ENCODE data around the gene PPP1R9B. TPM values are rescaled to one million over a fixed set of nuclear protein-coding genes. Genes with fewer than 3 reads are reported as not detected.

Gene PPP1R9B
- total and polyA plus RNA-seq, 3 experiments from 2014 or later, result 1.7 to 89.0 (median 86.9) TPM

GRCh38 chr17:50090071-50090470, 60.4 kb downstream of the PPP1R9B start:
- Histone ChIP-seq H3K4me1 (ENCODE audit: insufficient read depth, low read length) (peaks cover 5% of the 10 kb centered on the region), H3K9me3 (ENCODE audit: low read length) (no peaks in the 10 kb centered on the region), H3K36me3 (ENCODE audit: insufficient read depth, low read length) (no peaks in the 10 kb centered on the region), H3K27me3 (ENCODE audit: insufficient read depth, low read length, poor library complexity, severe bottlenecking) (no peaks in the 10 kb centered on the region), H3K4me3 (ENCODE audit: low read length) (no peak overlapping the region), H3K27ac (ENCODE audit: low read depth, low read length) (no peak overlapping the region)
- DNase-seq, result no peak
- Mint-ChIP-seq H3K27me3 (no peaks in the 10 kb centered on the region), H3K4me3 (no peak overlapping the region), H3K36me3 (peaks cover 0 to 11% (median 0%) of the 10 kb centered on the region in 3 donors), H3K4me1 (peaks cover 2 to 5% (median 3%) of the 10 kb centered on the region in 3 donors), H3K27ac (no peak overlapping the region), H3K9me3 (no peaks in the 10 kb centered on the region)
- POLR2A ChIA-PET, result no interaction called here
- CTCF ChIA-PET, result interaction anchor here (5.7 kb wide), 1 partner anchor 61 kb away, joined by 75 read pairs; no protein-coding TSS in a partner anchor

DNA sequence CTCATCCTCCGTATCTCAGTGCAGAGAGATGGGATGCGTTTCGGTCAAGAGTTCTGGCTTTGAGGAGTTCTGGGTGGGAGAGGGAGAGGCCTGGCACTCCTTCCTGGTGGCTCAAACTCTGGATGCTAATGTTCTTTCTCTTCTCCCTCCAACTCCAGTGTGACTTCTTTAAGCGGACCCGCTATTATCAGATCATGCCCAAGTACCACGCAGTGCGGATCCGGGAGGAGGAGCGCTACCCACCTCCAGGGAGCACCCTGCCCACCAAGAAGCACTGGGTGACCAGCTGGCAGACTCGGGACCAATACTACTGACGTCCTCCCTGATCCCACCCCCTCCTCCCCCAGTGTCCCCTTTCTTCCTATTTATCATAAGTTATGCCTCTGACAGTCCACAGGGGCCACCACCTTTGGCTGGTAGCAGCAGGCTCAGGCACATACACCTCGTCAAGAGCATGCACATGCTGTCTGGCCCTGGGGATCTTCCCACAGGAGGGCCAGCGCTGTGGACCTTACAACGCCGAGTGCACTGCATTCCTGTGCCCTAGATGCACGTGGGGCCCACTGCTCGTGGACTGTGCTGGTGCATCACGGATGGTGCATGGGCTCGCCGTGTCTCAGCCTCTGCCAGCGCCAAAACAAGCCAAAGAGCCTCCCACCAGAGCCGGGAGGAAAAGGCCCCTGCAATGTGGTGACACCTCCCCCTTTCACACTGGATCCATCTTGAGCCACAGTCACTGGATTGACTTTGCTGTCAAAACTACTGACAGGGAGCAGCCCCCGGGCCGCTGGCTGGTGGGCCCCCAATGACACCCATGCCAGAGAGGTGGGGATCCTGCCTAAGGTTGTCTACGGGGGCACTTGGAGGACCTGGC, 61.3 kb downstream of the PPP1R9B start:
- Mint-ChIP-seq H3K4me3 (no peak overlapping the region), H3K27me3 (no peaks in the 10 kb centered on the region), H3K4me1 (peaks cover 0 to 3% (median 2%) of the 10 kb centered on the region in 3 donors), H3K36me3 (peaks cover 0 to 3% (median 0%) of the 10 kb centered on the region in 3 donors), H3K27ac (peak overlapping the region in 1 of 8 donors; percentile 50), H3K9me3 (no peaks in the 10 kb centered on the region)
- H3K27me3 ChIP-seq (ENCODE audit: insufficient read depth, low read length, poor library complexity, severe bottlenecking), result no peaks in the 10 kb centered on the region
- H3K27ac ChIP-seq (ENCODE audit: low read depth, low read length), result no peak overlapping the region
- ChIA-PET POLR2A (no interaction called here), CTCF (interaction anchor here (0.5 to 5.7 kb wide), 3 partner anchors 60 to 431 kb away, joined by 3 to 88 read pairs (median 75); no protein-coding TSS in a partner anchor)
- no peaks in the 10 kb centered on the region for H3K9me3 ChIP-seq (ENCODE audit: low read length)
- no peaks in the 10 kb centered on the region for H3K36me3 ChIP-seq (ENCODE audit: insufficient read depth, low read length)
- peaks cover 5% of the 10 kb centered on the region for H3K4me1 ChIP-seq (ENCODE audit: insufficient read depth, low read length)
- no peak for DNase-seq
- no peak overlapping the region for H3K4me3 ChIP-seq (ENCODE audit: low read length)

GRCh38 chr17:50087912-50088405, 62.5 kb downstream of the PPP1R9B start:
- Histone ChIP-seq H3K4me3 (ENCODE audit: low read length) (no peak overlapping the region), H3K36me3 (ENCODE audit: insufficient read depth, low read length) (no peaks in the 10 kb centered on the region), H3K27me3 (ENCODE audit: insufficient read depth, low read length, poor library complexity, severe bottlenecking) (no peaks in the 10 kb centered on the region), H3K9me3 (ENCODE audit: low read length) (no peaks in the 10 kb centered on the region), H3K4me1 (ENCODE audit: insufficient read depth, low read length) (no peaks in the 10 kb centered on the region), H3K27ac (ENCODE audit: low read depth, low read length) (no peak overlapping the region)
- Mint-ChIP-seq H3K4me1 (no peaks in the 10 kb centered on the region), H3K27me3 (no peaks in the 10 kb centered on the region), H3K36me3 (peaks cover 0 to 3% (median 0%) of the 10 kb centered on the region in 3 donors), H3K27ac (peak overlapping the region in 1 of 8 donors; percentile 92), H3K9me3 (no peaks in the 10 kb centered on the region), H3K4me3 (no peak overlapping the region)
- no peak for DNase-seq
- POLR2A ChIA-PET, result no interaction called here
- CTCF ChIA-PET, result interaction anchor here (0.6 to 3.3 kb wide), 27 partner anchors 9 to 518 kb away, joined by 3 to 88 read pairs (median 4); partner anchors contain the start of genes ITGA3, PPP1R9B and SAMD14

GRCh38 chr17:50087246-50087911, 63.1 kb downstream of the PPP1R9B start:
- Histone ChIP-seq H3K4me3 (ENCODE audit: low read length) (no peak overlapping the region), H3K27ac (ENCODE audit: low read depth, low read length) (no peak overlapping the region), H3K36me3 (ENCODE audit: insufficient read depth, low read length) (no peaks in the 10 kb centered on the region), H3K9me3 (ENCODE audit: low read length) (no peaks in the 10 kb centered on the region), H3K27me3 (ENCODE audit: insufficient read depth, low read length, poor library complexity, severe bottlenecking) (no peaks in the 10 kb centered on the region), H3K4me1 (ENCODE audit: insufficient read depth, low read length) (no peaks in the 10 kb centered on the region)
- CTCF ChIA-PET, result interaction anchor here (0.6 to 3.3 kb wide), 28 partner anchors 8 to 517 kb away, joined by 3 to 88 read pairs (median 4); partner anchors contain the start of genes ITGA3, PPP1R9B and SAMD14
- H3K27ac Mint-ChIP-seq, result no peak overlapping the region
- POLR2A ChIA-PET, result no interaction called here
- peak; percentile 65 to 79 (median 65) for DNase-seq
- no peaks in the 10 kb centered on the region for H3K4me1 Mint-ChIP-seq
- H3K27me3 Mint-ChIP-seq, result no peaks in the 10 kb centered on the region
- H3K9me3 Mint-ChIP-seq, result no peaks in the 10 kb centered on the region
- no peak overlapping the region for H3K4me3 Mint-ChIP-seq
- peaks cover 0 to 3% (median 0%) of the 10 kb centered on the region in 3 donors for H3K36me3 Mint-ChIP-seq

Other genes with a start within 250 kb of the PPP1R9B start
- gene DLX4, start 181.5 kb downstream of the PPP1R9B start, total RNA-seq, result under 1 TPM; 0.58 to 0.88 TPM
- gene DLX4, start 181.5 kb downstream of the PPP1R9B start, polyA plus RNA-seq, result not detected
- under 1 TPM in 1 of 2 experiments, not detected in 1; 0.15 TPM for gene DLX3, start 155.5 kb downstream of the PPP1R9B start, total RNA-seq
- gene DLX3, start 155.5 kb downstream of the PPP1R9B start, polyA plus RNA-seq, result not detected
- 10 to 100 TPM; 11.8 to 12.5 TPM for gene ITGA3, start 94.6 kb downstream of the PPP1R9B start, total RNA-seq
- gene ITGA3, start 94.6 kb downstream of the PPP1R9B start, polyA plus RNA-seq, result 2.7 TPM
- gene PDK2, start 55.3 kb downstream of the PPP1R9B start, total RNA-seq, result 10 to 100 TPM; 19.5 to 22.4 TPM
- 41.2 TPM for gene PDK2, start 55.3 kb downstream of the PPP1R9B start, polyA plus RNA-seq
- 1 to 10 TPM in 1 of 2 experiments, under 1 TPM in 1; 0.92 to 1.3 TPM for gene SAMD14, start 20.5 kb downstream of the PPP1R9B start, total RNA-seq
- not detected for gene SAMD14, start 20.5 kb downstream of the PPP1R9B start, polyA plus RNA-seq
- gene SGCA, start 15.3 kb upstream of the PPP1R9B start, total RNA-seq, result under 1 TPM in 1 of 2 experiments, not detected in 1; 0.31 TPM
- not detected for gene SGCA, start 15.3 kb upstream of the PPP1R9B start, polyA plus RNA-seq
- under 1 TPM; 0.39 to 0.42 TPM for gene COL1A1, start 51.0 kb upstream of the PPP1R9B start, total RNA-seq
- not detected for gene COL1A1, start 51.0 kb upstream of the PPP1R9B start, polyA plus RNA-seq
- gene TMEM92, start 123.8 kb upstream of the PPP1R9B start, total RNA-seq, result not detected
- not detected for gene TMEM92, start 123.8 kb upstream of the PPP1R9B start, polyA plus RNA-seq
- 10 to 100 TPM; 31.8 to 32.6 TPM for gene XYLT2, start 195.4 kb upstream of the PPP1R9B start, total RNA-seq
- gene XYLT2, start 195.4 kb upstream of the PPP1R9B start, polyA plus RNA-seq, result 17.8 TPM
- 10 to 100 TPM; 87.2 to 88.8 TPM for gene MRPL27, start 222.5 kb upstream of the PPP1R9B start, total RNA-seq
- gene MRPL27, start 222.5 kb upstream of the PPP1R9B start, polyA plus RNA-seq, result 49.2 TPM
- gene EME1, start 222.6 kb upstream of the PPP1R9B start, total RNA-seq, result 10 to 100 TPM; 23.6 to 24.8 TPM
- 0.43 TPM for gene EME1, start 222.6 kb upstream of the PPP1R9B start, polyA plus RNA-seq
- gene LRRC59, start 246.8 kb upstream of the PPP1R9B start, total RNA-seq, result 100 to 1,000 TPM; 122 to 127 TPM
- gene LRRC59, start 246.8 kb upstream of the PPP1R9B start, polyA plus RNA-seq, result 22.9 TPM